Renal pelvis (tissue), 4 donors: Measurements from ENCODE around the gene TSC22D3. TPM values are rescaled to one million over a fixed set of nuclear protein-coding genes. Genes with fewer than 3 reads are reported as not detected.

Experiments
- DNase-seq: peaks from one replicate; pipeline ENCODE4 v3.0.0-alpha.2; 2013
- polyA plus RNA-seq, 3 donors: library from polyadenylated mRNA; unstranded; fragments of 120-200 nt; gene quantifications; one replicate each; pipeline ENCODE4 v1.2.1, GENCODE V29; 2013; ENCODE audit not compliant: insufficient read length in 3 of 3

TSC22D3 gene
- polyA plus RNA-seq, 3 donors = 122 to 126 (median 126) TPM

DNA sequence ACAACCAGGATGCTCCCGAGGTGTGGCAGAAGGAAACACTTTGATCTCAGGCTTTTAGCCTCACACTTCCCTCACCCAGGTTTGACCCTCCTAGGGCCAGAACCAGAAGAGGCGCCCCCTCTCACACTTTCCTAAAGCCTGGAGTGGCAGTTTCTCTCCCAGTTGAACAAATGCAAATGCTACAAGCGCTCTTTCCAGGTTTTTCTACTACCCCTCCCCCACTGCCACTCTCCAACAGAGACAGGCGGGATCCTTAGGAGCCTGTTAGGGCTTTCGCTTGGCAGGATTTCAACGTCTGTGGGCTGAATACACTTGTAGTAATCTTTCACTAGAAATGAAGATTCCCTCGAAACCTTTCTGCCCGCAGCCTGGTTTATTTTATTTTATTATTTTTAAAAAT is 2.4 kb downstream of the TSC22D3 start:
- DNase-seq = no peak

GRCh38 chrX:107769581-107770317 is 5.8 kb downstream of the TSC22D3 start:
- no peak for DNase-seq

DNA sequence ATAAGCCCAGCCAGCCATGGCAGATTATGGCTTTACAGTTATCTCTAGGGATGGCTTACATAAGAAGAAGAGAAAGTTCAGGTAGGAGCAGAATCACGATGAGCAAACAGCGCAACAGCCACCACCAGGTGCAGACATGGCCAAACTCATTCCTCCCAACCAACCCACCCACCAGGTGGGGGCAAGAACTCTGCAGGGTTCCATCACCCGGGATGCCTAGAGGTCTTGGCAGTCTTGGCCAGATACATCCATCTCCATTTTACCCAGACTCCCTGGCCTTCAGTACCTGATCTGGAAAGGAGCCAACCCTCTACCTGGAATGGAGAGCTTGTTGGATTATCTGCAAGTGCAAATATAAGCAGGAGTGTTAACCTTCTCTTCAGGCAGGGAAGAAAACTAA is 7.5 kb downstream of the TSC22D3 start:
- DNase-seq = no peak

- DNase-seq = no peak
Measured at GRCh38 chrX:107766470-107767150, 9.0 kb downstream of the TSC22D3 start.

DNA sequence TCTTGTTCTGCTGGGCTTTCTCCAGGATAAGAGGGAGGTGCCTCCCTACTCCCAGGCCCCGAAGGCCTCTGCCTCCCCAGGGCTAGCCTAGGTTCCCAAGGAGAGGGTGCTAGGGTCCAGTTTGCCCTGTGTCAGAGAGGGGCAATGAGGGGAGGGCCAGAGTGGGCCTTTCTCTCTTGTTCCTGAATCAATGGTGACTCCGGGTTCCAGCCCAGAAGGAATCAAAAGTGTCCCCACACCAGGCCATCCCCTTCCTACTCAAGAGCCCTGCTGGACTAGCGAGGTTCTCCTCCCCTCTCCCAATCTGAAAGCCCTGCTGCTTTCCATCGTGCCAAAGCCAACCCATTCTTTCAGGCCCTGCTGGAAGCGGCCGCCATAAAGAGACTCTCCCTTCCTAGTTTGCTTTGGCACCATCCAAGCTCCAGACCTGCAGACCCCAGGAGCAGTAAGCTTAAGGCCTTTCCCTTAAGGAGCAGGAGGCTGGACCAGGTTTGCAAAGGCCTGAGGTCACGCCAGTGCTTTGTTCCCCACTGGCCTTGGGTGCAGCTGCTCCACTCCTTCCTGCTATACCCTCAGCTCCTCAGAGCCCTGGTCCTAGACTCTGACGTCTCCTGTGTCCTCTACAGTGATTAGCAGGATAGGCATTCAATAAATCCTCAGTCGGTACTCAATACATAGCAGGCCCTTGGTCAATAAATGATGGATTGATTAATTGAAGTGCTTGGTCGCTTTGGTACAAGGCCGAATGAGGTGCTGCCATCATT is 10.6 kb downstream of the TSC22D3 start:
- DNase-seq = no peak

DNA sequence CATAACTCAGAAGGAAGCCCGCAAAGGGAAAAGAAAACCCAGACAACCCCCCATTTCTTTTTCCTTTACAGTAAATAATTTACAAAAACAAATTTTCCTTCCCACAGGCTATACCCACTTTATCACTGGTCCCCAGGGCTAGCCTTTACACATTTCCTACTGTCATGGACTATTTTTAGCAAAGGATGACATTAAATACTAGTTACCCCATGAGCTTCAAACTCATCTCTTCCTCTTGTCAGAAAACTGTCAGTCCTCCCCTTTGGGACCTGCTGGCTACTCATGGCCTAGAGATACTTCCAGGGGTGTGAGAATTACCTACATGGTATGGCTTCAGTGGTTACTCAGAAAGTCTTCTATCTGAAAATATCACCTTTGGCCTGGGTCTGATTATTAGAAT is 11.9 kb downstream of the TSC22D3 start:
- no peak for DNase-seq

- no peak for DNase-seq
Measured at GRCh38 chrX:107760304-107761077, 15.1 kb downstream of the TSC22D3 start.

GRCh38 chrX:107758231-107758766 is 17.3 kb downstream of the TSC22D3 start:
- DNase-seq = no peak

DNA sequence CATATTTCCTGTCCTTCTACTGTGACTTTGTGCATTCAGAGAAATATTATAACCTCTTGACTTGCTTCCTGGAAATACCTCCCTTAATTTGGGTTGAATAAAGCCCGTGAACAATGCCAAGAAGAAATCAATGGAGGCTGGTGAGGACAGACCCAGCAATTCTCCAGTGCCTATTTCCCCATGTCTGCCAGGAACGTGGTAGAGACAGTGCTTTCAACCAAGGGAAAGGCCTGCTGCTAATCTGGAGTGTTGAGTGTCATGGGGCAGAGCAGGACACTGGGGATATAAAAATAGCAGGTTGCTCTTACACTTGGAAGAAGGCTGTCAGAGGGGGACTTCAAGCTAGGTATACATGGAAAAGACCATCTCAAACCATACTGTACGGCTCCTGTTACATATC is 19.9 kb downstream of the TSC22D3 start:
- no peak for DNase-seq

- no peak for DNase-seq
Measured at GRCh38 chrX:107753187-107753586, 22.4 kb downstream of the TSC22D3 start.

GRCh38 chrX:107752714-107753113 is 22.9 kb downstream of the TSC22D3 start:
- DNase-seq = no peak

DNA sequence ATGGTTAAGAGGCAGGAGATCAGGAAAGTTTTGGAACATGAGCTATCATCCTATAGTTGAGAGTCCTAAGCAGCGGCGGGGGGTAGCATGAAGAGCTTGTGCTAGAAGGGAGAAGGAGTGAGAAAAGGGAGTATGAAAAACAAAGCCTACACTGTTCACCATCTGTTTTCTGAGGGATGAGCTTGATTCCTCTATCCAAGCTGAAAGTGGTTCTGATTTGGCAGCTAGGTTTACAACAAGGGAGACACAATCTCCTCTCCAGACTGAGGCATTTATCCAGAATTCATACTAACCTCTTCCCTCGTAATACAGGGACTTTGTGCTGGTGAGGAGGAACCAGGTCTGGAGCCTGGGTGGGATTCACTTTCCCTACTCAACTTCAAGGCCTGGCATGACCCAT is 23.5 kb downstream of the TSC22D3 start:
- no peak for DNase-seq

- no peak for DNase-seq
Measured at GRCh38 chrX:107750861-107751445, 24.6 kb downstream of the TSC22D3 start.

GRCh38 chrX:107750263-107750662 is 25.3 kb downstream of the TSC22D3 start:
- DNase-seq = no peak

DNA sequence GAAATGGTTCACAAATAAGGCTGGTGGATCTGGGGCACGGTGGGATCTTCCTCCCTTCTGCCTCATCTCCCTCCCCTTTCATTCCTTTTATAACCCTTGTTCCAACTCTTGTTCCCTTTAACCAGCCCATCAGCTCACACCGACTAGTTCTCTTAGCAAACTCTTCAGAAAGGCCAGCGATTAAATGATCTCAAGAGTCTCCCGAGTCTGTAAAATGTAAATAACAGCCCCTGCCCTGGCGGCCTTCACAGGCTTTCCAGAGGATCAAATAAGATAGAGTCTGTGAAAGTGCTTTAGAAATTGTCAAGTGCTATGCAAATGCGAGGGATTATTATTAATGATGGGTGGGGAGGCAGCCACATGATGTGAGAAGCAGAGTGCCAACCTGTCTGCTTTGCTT is 27.1 kb downstream of the TSC22D3 start:
- no peak for DNase-seq

DNA sequence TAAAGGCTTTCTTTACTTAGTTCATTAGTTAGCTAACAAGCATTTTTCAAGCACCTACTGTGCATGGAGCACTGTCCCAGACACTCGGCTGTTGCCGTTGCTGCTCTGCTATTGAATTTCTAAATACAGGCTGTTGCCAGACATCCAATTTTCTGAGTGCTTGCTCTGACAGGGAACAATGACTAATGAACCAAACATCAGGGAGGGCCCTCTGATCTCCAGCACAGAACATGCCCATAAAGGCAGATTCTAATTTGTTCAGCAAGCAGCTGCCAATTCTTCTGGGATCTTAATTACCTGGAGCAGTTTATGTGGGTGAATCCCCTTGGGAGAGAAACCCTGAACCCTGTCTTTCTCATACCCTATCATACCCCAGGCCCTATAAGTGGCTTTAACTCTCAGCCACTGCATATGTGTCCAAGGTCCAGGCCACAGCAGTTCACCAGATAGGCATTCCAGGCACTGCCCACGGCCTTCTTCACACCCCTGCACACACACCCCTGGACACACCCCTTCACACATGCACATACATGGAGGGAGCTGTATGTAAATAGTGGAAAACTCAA is 27.9 kb downstream of the TSC22D3 start:
- no peak for DNase-seq

- DNase-seq = no peak
Measured at GRCh38 chrX:107744868-107745267, 30.7 kb downstream of the TSC22D3 start.

DNA sequence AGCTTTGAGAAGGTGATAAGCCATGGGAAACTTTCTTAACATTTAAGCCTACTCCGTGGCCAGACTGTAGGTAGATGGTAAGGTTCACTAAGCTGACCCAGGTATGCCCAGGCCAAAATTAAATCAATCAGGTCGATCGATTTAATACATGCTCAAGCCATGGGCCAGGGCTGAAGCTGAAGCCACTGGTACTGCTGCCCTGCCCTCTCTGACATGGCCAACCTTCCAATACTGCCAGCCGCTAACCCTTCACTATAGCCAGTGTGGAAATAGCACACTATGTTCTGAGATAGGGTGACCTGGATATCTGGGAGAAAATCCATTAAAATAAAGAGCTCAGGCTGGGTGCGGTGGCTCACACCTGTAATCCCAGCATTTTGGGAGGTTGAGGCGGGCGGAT is 31.6 kb downstream of the TSC22D3 start:
- DNase-seq = no peak

DNA sequence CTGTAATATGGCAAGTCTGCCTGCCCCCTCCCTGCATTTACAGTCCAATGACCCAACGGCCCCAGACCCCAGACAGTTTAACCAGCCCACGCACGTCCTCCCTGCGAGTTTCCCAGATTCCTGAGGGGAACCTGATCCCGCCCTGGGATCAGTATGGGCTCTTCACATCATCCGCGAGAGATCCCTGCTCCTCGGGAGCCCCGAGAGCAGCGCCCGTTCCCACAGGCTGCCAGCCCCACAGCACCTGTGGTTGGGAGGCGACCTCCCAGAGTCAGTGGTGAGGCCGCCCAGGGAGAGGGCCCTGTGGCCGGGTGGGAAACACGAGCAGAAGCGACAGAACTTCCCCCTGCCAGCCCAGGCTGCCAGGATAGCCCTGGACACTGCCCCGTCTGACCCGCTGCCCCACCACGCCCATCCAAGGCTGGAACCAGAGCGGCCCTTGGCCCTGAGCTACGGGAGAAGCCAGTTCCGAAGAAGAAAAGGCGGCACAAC is 32.8 kb downstream of the TSC22D3 start:
- no peak for DNase-seq

DNA sequence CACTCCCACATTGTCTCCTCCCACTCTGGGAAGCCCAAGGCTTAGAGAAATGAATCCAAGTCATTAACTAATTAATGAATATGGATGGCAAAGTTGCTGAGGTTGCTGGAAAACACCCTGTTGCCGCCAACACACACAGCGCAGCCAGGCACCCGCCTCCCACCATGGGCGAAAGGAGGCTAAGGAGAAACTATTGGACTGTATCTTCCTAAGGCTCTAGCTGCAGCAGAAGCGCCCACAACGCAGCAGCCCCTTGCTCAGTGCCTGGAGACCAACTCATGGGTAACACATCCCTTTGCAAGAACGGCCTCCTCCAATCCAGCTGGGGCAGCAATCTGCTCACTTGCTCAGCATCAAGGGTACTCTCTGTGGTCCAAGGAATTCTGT is 34.2 kb downstream of the TSC22D3 start:
- DNase-seq = no peak

DNA sequence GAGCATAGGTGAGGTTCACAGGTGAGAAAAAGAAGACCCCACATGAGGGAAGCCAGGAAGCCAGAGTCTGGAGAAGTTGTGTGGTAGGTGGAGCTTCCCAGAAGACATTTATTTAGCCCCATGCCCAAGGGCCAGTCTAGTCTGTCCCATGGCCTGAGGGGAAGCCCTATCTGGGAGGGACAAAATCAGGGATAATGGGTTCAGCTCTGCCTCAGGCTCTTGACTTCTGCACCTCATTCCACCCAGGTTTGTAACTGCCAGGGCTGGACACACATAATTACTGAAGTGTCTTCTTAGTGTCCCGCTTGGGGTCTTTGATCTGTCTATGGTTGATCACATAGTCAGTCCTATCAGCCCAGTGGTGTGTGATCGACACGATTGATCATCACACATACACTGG is 36.0 kb downstream of the TSC22D3 start:
- DNase-seq = no peak
